ENCODE data around the gene S100A16.
A peak's percentile ranks its signal among the peaks of the same experiment; 100 is the strongest.

The S100A16 gene

DNA sequence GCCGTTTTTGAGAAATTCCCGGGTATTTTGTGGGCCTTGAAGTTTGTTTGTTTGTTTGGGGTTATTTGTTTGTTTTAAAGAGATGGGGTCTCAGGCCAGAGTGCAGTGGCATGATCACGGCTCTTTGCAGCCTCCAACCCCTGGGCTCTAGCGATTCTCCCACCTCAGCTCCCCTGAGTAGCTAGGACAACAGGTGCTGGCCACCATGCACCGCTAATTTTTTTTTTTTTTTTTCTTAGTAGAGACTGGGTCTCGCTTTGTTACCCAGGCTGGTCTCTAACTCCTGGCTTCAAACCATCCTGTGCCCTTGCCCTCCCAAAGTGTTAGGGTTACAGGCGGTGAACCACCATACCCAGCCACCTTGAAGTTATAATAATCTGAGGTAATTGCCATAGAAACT is 22.9 kb upstream of the S100A16 start:
- DNase-seq: no peak

GRCh38 chr1:153633754-153634665 is 21.1 kb upstream of the S100A16 start, which contains the start of gene CHTOP:
Gene CHTOP, plus strand, starts transcription at chr1:153634066. Its CDS starts 2,523 bp downstream, at chr1:153636589.
- DNase-seq: peak; percentile 98

DNA sequence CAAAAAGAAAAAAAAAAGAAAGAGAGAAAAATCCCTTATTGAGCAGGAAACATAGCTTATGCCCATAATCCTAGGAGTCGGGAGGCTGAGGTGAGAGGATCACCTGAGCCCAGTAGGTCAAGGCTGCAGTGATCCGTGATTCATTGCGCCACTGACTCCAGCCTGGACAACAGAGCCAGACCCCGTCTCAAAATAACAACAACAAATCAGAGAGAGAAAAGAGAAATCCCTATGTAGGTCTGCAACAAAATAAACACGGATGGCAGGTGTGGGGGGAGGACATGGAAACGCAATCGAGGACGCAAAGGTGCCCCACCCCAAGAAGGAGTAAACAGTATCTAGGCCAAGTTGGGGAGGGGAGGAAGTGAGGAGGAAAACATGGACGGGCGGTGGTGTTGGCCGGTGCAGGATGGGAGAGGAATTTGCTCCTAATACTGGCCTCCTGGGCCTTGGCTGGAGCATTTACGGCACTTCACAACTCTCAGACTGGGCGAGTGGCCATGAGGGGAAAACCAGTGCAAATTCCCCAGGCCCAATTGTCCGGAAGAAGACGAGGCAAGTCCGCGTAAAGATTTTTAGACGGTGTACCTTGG is 20.3 kb upstream of the S100A16 start:
- no peak for DNase-seq

GRCh38 chr1:153631047-153632022 is 18.4 kb upstream of the S100A16 start:
- no peak for DNase-seq

DNA sequence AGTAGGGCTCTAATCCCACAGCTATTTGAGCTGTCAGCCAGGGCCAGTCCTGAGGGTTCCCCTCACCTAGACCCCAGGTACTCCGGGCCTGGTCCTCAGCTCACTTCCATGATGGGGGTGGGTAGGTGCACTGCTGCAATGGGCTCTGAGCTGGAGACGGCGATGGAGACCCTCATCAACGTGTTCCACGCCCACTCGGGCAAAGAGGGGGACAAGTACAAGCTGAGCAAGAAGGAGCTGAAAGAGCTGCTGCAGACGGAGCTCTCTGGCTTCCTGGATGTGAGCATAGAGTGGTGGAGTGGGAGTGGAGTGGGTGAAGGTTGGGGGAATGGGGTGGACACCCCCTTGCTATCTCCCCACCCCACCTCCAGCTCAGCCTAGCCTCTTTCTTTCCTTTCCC is 17.4 kb upstream of the S100A16 start:
- DNase-seq: no peak

DNA sequence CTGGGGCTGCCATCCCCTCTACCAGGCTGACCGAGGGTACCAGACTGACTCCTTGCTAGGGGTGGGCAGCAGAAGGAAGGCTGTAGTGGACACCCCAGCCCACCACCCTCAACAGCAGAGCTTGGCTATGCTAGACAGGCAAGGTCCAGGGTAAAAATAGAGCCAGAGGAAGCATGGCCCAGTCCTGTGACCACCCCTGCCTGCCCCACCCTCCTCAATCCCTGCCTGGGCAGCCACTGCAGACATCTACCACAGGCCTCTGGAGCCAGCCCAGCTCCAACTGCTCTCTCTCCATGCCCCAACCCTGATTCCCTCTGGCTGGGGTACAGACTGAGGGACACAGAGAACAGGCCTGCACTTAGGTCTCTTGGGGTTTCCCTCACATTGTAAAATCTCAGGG is 17.0 kb upstream of the S100A16 start:
- no peak for DNase-seq

DNA sequence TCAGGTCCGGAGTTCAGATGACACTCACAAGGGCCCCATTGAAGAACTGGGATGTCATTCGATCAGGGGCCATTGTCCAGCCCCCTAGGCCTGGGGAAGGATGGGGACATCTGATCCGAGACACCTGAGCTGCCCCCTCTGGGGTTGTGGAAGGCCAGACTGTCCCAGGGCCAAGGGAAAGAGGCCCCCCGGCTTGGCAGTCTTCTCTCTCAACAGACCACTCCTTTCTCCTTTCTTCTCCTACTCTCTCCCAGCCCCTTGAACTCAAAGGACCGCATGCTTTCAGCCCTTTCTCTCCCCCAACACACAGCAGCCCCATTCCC is 16.4 kb upstream of the S100A16 start:
- no peak for DNase-seq

- no peak for DNase-seq
Measured at GRCh38 chr1:153628638-153629342, 15.9 kb upstream of the S100A16 start.

DNA sequence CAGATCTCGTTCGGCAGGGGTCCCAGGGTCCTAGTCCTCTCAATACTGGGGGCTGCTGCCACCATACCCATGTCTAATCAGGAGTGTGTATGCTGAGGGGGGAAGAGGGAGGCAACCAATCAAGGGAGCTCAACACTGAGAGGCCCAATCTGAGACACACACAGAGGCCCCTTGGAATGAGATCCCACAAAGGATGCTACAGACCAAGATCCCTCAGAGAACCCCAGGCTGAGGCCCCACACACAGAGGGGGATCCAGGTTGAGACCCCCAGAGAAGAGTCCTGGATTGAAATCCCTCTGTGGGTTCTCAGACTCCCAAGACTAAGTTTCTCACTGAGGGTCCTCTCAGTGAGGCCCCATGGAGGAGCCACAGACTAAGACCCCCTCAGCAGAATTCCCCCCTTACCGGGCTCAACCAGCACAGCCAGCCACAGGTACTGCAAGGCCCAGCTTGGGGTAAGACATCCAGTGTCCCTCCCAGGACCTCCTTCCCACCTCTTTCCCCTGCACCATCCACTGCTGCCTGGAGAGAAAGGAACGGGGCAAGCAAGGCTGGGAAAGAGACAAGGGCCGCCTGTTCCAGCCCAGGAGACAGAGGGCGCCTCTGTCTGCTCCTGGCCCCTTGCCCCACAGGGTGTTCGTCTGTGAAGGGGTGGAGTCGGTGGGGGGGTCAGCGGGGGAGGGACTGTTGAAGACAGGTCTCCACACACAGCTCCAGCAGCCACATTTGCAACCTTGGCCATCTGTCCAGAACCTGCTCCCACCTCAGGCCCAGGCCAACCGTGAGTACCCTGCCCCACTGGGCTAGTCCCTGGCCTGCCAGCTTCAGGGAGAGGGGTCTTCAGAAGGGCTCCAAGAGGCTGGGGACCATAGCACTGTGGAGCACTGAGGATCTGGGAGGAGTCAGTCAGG is 15.0 kb upstream of the S100A16 start, which contains the start of gene S100A1:
Gene S100A1, plus strand, starts transcription at position 720 of the 912 bp plus-strand sequence. CDS start 2,088 bp downstream, outside the sequence.
- no peak for DNase-seq

- DNase-seq: peak; percentile 90
Measured at GRCh38 chr1:153626904-153627714, 14.2 kb upstream of the S100A16 start, which contains the start of gene S100A13. Gene S100A13, minus strand, starts transcription at chr1:153627505. Its CDS starts 1,033 bp downstream, at chr1:153626472.

DNA sequence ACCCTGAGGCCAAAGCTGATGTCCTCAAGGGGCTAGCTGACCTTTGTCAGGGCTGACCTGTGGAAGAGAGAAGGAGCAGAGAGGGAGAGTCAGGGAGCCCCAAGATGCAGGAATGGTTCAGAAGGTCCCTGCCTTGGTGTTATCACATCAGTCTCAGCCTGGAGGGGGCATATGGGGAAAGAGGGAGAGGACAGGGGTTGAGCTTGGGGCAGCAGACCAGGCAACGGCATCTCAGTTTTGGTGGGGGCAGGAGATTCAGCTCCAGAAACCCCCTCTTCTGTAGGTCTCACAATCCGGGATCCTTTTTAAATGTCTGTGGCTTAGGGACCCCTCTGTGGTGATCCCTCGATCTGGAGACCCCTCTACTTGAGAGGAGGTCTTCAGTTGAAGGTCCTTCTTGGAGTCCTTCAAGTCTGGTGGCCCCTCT is 13.6 kb upstream of the S100A16 start:
- no peak for DNase-seq

DNA sequence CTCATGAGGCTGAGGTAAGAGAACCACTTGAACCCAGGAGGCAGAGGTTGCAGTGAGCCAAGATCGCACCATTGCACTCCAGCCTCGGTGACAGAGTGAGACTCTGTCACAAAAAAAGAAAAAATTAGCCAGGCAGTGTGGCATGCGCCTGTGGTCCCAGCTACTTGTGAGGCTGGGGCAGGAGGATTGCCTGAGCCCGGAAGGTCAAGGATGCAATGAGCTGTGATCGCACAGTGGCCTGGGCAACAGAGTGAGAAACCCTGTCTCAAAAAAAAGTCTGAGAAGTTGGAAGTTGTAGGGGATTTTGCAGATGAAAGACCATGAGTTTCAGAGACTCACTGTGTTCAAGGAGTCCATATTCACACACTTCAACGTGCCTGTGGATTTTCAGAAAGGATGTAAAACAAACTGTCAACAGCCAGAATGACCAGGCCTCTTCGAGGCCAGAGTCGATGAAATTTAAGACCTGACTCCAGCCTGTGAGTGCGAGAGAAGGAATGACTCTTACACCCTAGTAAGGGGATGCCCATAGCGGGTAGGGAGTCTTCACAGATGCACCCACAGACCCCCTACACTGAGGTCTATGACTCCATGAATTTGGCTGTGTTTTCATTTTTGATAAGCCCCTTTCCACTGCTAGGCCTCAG is 12.2 kb upstream of the S100A16 start:
- no peak for DNase-seq

DNA sequence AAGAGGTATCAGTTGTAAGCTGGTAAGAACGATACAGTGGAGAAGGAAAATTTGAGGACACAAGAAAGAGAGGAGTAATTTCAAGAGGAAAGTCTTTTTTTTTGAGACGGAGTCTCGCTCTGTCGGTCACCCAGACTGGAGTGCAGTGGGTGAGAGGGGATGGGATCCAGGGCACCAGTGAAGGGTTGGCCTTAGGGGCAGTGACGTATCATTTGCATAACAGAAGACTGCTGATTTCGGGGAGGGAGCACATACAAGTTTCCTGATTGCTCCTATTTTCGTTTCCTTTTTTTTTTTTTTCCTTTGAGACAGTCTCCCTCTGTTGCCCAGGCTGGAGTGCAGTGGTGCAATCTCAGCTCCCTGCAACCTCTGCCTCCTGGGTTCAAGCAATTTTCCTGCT is 10.2 kb upstream of the S100A16 start:
- DNase-seq: no peak

GRCh38 chr1:153619171-153619570 is 6.2 kb upstream of the S100A16 start:
- no peak for DNase-seq

- no peak for DNase-seq
Measured at GRCh38 chr1:153617663-153618062, 4.7 kb upstream of the S100A16 start.

- no peak for DNase-seq
Measured at GRCh38 chr1:153616917-153617311, 4.0 kb upstream of the S100A16 start.

DNA sequence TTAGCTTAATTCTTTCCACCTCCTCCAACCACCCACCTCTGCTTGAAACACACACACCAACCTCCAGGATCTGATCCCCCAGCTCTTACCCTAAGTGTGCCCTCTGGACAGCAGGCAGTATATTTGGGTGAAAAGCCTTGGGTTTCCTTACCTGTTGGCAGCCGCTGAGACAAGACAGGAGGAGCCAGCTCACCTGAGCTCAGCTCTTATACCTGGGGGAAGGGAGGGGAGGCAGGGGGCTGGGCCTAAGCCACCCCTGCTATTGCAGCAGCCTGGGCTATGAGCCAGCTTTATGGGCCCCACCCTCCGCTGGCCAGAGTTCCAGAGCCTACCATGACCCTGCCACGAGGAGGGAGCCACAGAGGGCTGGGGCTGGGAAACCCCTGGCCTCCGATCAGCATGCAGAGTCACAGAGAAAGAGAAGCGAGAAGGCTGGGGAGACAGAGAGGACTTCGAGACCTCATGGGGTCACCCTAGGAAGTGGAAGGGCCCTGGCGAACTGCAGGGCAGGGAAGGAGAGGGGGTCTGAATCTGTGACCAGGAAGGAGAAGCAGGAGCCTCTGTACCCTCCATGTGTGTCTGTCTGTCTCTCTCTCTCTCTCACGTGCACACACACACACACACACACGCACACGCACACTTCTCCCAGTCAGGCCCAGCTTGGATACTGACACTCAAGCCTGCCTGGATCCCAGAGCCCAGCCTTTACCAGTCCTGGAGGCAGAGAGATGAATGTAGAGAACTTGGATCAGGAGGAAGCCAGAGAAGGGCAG is 3.4 kb upstream of the S100A16 start, which contains the start of gene S100A14:
Gene S100A14, minus strand, starts transcription at position 182 of the 773 bp plus-strand sequence. CDS start 467 bp downstream, outside the sequence.
- DNase-seq: no peak

DNA sequence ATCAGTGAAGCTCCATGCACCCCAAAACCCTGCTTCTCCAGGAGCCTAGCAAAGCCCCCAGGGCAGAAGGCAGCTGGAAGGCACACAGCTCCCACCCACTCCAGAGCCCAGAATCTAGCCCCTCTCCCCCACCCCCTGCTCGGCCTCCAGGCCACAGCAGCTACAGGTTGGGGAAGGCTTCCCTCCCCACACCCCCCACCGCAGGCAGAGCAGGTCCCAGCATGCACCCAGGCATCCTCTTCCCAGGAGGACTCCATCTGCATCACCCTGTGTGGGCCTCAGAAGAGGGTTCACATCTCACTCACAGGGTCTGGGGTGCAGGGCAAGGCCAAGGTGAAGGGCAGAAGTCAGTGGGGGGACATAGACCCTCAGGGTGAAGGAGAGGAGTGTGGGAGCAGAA is 2.5 kb upstream of the S100A16 start:
- DNase-seq: no peak

GRCh38 chr1:153614906-153615305 is 2.0 kb upstream of the S100A16 start:
- DNase-seq: no peak
